Measurements from ENCODE around the gene OXSR1.

GRCh38 chr3:38115645-38116427 lies 49.5 kb upstream of the OXSR1 start:
- no peak for TF ChIP-seq CTCF (IDR thresholded peaks at IDR 0.05 in 8 of 11, conservative IDR thresholded peaks at IDR 0.05 in 3 of 11)
- TF ChIP-seq POLR2A (IDR thresholded peaks at IDR 0.05), result no peak

All from spleen (tissue), 7 donors.